SK-N-SH (cell line): Measurements from ENCODE around the gene DAGLA.

Experiments used
- EP300 ChIP-seq, 2 experiments: IDR thresholded peaks; 2 replicates each; pipeline versions ENCODE4 v1.4.0 to v1.6.1; 2012; ENCODE audit warnings: borderline replicate concordance in 1 of 2, low read depth in 1 of 2, low read length in 1 of 2
- EZH2phosphoT487 ChIP-seq: fragments of 200-600 bp; sonication (generic); IDR thresholded peaks from 2 replicates; pipeline ENCODE4 v1.6.1; 2017; ENCODE audit warnings: low read depth, mixed run types, mild to moderate bottlenecking, antibody characterized with exemption, moderate library complexity, borderline replicate concordance
- FOXM1 ChIP-seq: IDR thresholded peaks from 2 replicates; pipeline ENCODE4 v1.4.0; 2012; ENCODE audit warnings: low read depth, mild to moderate bottlenecking
- GABPA ChIP-seq: IDR thresholded peaks from 2 replicates; pipeline ENCODE4 v1.4.0; 2012; ENCODE audit warnings: low read depth, mild to moderate bottlenecking
- NFIC ChIP-seq: IDR thresholded peaks from 2 replicates; pipeline ENCODE4 v1.4.0; 2012; ENCODE audit warnings: borderline replicate concordance
- NRF1 ChIP-seq: IDR thresholded peaks from 2 replicates; pipeline ENCODE4 v1.6.1; 2012; ENCODE audit warnings: low read depth, mild to moderate bottlenecking, low read length
- POLR2AphosphoS5 ChIP-seq: IDR thresholded peaks from 2 replicates; pipeline ENCODE4 v1.6.1; 2012; ENCODE audit warnings: low read depth, low read length
- RXRA ChIP-seq: IDR thresholded peaks from 2 replicates; pipeline ENCODE4 v1.4.0; 2012; ENCODE audit warnings: low read depth, mild to moderate bottlenecking, borderline replicate concordance
- SIN3A ChIP-seq: IDR thresholded peaks from 2 replicates; pipeline ENCODE4 v1.6.1; 2012; ENCODE audit warnings: low read depth, mild to moderate bottlenecking, low read length, moderate library complexity, borderline replicate concordance
- SMC3 ChIP-seq: IDR thresholded peaks from 2 replicates; pipeline ENCODE4 v1.6.1; 2012; ENCODE audit warnings: low read depth, low read length, improper control_type of control experiment
- TAF1 ChIP-seq: IDR thresholded peaks from 2 replicates; pipeline ENCODE4 v1.6.1; 2012; ENCODE audit warnings: low read depth, mild to moderate bottlenecking, low read length, moderate library complexity, borderline replicate concordance
- TF ChIP-seq, protein P1 (sequence below): fragments of 150-350 bp; IDR thresholded peaks from 2 replicates; pipeline ENCODE4 v1.6.1; 2017; ENCODE audit warnings: antibody characterized with exemption, low read length, low read depth, borderline replicate concordance
- TF ChIP-seq, protein P2 (sequence below): IDR thresholded peaks from 2 replicates; pipeline ENCODE4 v1.4.0; 2012; ENCODE audit warnings: low read depth, borderline replicate concordance
- TF ChIP-seq, protein P3 (sequence below): fragments of 200-600 bp; sonication (generic); IDR thresholded peaks from 2 replicates; pipeline ENCODE4 v1.6.1; 2017; ENCODE audit warnings: antibody characterized with exemption, mild to moderate bottlenecking, moderate library complexity

DNA sequence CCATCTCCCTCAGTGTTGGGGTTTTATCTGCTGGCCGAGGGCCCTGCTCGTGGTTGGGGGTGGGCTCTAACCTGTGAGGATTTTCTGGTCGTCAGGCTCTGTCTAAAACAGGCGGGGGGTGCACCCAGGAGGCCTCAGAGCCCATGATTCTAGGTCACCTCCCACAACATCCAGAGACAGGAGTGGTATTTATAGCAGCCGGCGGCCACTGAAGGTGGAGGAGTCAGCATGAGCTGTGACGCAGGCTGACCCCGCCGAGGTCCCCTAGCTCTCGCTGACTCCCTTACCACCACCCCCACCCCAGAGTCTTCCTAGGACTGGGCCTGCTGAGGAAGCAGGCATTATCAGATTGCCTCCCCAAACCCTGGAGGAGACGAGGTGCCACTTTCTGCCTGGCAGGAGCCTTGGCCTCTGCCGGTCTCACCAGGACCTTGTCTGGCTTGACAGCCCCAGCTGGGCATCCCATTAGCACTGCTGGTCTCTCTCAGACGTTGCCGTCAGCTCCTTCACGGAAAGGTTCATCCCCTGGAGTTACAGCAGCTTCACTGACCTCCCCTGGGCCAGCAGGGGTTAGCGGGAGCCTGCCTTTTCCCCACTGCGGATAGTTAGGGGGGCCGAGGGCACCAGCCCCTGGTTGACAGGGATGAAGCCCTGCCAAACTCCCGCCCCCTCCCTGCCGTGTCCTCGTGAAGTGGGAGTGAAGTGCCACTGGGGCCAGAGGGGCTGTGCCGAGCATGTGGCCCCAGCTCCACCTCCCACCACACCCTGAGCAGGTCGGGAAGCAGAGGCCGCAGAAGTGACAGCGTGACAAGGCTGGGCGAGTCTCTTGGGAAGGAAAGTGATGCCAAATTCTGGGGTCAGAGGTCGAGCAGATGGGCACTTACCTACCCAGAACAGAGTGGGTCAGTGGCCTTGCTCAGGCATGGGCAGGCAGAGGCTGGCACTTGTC, 26.5 kb downstream of the DAGLA start:
- TF ChIP-seq, protein P1, sequence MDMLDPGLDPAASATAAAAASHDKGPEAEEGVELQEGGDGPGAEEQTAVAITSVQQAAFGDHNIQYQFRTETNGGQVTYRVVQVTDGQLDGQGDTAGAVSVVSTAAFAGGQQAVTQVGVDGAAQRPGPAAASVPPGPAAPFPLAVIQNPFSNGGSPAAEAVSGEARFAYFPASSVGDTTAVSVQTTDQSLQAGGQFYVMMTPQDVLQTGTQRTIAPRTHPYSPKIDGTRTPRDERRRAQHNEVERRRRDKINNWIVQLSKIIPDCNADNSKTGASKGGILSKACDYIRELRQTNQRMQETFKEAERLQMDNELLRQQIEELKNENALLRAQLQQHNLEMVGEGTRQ = no peak
- TF ChIP-seq TAF1 = no peak
- TF ChIP-seq NRF1 = no peak
- no peak for TF ChIP-seq FOXM1
- TF ChIP-seq SIN3A = no peak
- TF ChIP-seq SMC3 = no peak
- TF ChIP-seq EP300 (IDR thresholded peaks at IDR 0.05; ENCODE audit: borderline replicate concordance in 1 of 2, low read depth in 1 of 2, low read length in 1 of 2) = no peak
- TF ChIP-seq EZH2phosphoT487 = no peak
- TF ChIP-seq POLR2AphosphoS5 = no peak
- TF ChIP-seq, protein P2, sequence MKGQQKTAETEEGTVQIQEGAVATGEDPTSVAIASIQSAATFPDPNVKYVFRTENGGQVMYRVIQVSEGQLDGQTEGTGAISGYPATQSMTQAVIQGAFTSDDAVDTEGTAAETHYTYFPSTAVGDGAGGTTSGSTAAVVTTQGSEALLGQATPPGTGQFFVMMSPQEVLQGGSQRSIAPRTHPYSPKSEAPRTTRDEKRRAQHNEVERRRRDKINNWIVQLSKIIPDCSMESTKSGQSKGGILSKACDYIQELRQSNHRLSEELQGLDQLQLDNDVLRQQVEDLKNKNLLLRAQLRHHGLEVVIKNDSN = no peak
- TF ChIP-seq RXRA = no peak
- TF ChIP-seq, protein P3, sequence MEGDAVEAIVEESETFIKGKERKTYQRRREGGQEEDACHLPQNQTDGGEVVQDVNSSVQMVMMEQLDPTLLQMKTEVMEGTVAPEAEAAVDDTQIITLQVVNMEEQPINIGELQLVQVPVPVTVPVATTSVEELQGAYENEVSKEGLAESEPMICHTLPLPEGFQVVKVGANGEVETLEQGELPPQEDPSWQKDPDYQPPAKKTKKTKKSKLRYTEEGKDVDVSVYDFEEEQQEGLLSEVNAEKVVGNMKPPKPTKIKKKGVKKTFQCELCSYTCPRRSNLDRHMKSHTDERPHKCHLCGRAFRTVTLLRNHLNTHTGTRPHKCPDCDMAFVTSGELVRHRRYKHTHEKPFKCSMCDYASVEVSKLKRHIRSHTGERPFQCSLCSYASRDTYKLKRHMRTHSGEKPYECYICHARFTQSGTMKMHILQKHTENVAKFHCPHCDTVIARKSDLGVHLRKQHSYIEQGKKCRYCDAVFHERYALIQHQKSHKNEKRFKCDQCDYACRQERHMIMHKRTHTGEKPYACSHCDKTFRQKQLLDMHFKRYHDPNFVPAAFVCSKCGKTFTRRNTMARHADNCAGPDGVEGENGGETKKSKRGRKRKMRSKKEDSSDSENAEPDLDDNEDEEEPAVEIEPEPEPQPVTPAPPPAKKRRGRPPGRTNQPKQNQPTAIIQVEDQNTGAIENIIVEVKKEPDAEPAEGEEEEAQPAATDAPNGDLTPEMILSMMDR = no peak
- TF ChIP-seq GABPA = no peak
- no peak for TF ChIP-seq NFIC
